Stimulated activated CD4-positive, alpha-beta T cell treated with anti-CD3 and anti-CD28 coated beads, TNF-alpha, amount 100 ng/mL, for 1 hour (primary cell): ENCODE results near the gene COQ5.
"Not testable (repeated sequence)": the region's sequence is repeated elsewhere in the genome, so short reads cannot be mapped to it uniquely, and the experiment has no call there.

Experiments used
- DNase-seq, 3 donors: peaks; one replicate each; pipeline ENCODE4 v3.0.0-alpha.2; 2020; ENCODE audit warnings: low read depth in 3 of 3, low spot score in 1 of 3

Gene COQ5

DNA sequence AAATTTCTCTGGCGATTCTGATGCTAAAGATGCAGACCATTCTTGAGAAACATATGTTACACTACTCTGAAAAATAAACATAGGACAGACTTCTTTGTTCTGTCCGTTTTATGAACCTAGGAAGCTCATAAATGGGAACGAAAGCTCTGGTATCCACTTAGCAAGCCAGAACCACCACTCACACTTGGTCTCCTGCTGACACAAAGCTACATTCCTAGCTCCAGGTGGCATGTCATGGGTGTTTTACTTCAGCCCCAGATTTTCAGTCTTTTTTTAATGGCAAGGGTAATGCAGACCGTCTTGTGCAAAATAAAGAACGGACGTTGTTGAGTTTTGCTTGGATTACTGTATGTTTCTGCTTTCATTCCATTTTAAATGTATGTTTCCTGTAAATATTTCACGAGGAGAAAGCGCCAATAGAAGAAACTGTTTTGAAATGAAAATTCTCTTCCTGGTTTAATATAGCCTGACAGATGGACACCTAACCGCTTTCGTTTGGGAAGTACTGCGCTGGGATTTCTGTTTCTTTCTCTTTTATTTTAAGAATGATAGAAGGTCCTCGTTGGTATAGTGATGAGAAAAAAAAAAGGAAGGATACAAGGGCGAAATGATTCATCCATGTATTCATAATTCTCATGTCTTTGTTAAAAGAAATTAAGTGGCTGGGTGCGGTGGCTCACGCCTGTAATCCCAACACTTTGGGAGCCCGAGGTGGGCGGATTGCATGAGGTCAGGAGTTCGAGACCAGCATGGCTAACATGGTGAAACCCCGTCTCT, 871 bp upstream of the COQ5 start:
- no peak for DNase-seq

GRCh38 chr12:120522568-120522967, 6.4 kb downstream of the COQ5 start:
- DNase-seq: no peak

GRCh38 chr12:120519324-120519723, 9.6 kb downstream of the COQ5 start:
- DNase-seq: not testable (repeated sequence)

DNA sequence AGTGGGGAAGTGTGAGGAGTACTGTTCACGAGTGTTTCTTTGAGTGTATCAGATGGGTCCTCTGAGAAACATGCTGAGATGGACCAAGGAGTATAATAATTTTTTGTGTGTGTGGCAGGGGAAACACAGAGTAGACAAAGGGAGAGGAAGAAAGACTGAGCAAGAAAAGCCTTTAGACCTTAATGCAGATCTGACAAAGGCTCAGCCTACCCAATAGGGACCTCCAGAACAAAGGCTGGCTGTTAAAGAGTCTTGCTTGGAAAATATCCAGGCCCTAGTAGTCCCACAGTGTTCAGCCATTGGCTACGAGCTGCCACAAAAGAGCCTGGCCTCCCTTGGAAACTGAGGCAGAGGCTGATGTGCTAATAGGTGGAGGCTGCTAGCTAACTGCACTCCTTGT, 13.5 kb downstream of the COQ5 start:
- no peak for DNase-seq

DNA sequence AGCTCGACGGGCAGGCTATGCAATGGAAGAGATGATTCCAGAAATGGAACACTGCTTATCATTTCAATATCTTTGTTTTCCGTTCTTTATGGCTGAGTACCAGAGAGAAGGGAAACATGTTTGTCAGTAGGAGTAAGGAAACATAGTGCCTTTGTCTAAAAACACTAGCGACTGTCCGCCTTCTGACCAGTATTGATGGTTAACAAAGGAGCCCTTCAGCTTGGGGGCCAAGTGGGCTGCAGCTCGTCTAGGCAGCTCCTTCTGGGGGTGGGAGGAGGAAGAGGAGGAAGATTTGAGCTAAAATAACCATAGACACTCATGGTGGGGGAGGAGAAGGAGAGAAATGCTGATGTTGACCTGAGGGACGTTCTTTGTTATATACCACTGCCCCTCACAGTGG, 15.0 kb downstream of the COQ5 start:
- no peak for DNase-seq

GRCh38 chr12:120508537-120508936, 20.4 kb downstream of the COQ5 start:
- no peak for DNase-seq

DNA sequence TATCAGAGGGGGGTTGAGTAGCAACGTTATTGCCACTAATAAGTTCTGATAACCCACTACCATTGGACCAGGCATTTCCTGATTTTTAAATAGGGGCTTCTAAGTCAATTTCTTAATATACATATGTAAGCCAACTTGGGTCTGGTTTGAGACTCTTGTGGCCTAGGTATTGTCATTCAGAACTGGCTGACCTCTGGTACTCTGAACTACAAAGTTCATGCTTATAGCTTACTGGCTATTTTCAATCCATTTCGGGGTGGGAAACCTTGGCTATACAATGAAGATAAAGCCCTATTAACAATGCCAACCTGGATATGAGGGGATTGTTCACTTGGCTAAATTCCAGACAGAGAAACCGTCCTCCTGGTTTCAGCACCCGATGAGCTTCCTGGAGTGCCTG, 24.4 kb downstream of the COQ5 start:
- no peak for DNase-seq

DNA sequence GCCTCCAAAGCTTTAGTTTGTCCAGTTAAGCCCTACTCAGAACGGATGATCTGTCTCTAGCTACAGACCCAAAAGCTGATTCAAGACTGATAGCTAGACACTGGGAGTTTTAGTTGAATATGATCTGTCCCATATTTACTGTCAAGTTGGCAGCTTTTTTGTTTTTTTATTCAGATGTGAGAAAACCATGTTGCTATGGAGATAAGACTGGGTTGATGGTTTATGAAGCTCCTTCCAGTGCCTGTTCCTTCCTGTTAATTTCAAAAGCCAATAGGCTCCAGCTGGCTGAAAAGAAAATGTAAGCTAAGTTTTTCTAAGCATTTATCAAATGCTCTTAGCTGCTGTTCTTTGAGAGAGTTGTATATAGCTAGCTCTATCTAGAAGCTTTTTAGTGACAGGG, 28.4 kb downstream of the COQ5 start:
- DNase-seq: no peak

- DNase-seq: no peak
These were observed 30.0 kb downstream of the COQ5 start for GRCh38 chr12:120498870-120499515.

DNA sequence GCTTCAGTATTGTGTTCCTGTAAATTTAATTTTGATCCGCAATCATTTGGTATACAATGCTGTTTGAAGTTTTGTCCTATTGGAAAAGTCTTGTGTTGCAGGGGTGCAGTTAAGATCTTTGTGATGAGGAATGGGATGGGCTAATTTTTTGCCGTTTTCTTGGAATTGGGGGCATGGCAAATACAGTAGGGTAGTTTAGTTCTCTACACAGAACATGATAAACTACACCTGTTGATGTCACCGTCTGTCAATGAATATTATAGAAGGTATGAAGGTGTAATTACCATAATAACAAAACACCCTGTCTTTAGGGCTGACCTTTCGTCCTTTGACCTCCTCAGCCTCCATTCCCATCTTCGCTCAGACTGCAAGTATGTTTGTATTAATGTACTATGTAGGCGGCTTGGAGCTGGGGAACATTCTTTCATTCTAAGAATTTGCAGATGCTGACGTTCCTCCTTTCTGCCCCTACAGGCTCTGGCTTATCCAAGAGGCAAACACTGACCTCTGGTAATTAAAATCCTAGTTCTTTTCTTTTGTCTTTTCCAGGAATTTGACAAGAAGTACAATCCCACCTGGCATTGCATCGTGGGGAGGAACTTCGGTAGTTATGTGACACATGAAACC, 31.3 kb downstream of the COQ5 start:
- DNase-seq: no peak

GRCh38 chr12:120496413-120497340, 32.3 kb downstream of the COQ5 start:
- peak in 2 of 3 donors; percentile 6 to 9 for DNase-seq

DNA sequence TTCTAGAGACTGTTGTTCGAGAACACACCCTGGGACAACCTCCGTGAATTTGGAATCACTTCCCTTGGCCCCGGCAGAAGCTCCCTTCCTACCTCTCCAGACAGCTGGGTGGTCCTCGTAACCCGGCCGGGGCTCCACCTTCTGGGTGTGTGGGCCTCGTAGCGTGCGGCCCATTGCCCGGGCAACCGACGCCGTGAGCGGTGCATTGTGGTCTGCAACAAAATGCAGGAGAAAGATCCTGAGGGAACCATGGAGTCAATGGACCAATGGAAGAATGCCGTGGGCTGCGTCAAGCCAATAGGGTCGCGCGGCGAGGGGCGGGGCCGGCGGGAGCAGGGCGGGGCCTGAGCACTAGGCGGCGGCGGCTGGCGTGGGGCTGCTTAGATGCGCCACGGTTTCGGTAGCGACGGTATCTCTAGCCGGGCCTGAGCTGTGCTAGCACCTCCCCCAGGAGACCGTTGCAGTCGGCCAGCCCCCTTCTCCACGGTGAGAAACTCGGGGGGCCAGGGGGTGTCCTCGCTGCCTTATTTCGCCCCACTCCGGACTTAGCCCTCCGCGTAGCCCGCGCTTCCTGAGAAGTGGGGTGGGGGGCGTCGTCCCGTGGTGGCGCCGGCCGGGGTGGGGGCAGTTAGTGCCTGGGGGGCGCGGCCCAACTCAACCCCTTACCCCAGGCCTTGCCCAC, 33.1 kb downstream of the COQ5 start, which contains the start of gene DYNLL1:
Gene DYNLL1 (plus strand): TSS at position 383 of the 682 bp plus-strand sequence. CDS start 309 bp downstream, outside the sequence.
- peak; percentile 89 to 98 (median 92) for DNase-seq

- no peak for DNase-seq
These were observed 33.7 kb downstream of the COQ5 start for GRCh38 chr12:120495186-120495730.

DNA sequence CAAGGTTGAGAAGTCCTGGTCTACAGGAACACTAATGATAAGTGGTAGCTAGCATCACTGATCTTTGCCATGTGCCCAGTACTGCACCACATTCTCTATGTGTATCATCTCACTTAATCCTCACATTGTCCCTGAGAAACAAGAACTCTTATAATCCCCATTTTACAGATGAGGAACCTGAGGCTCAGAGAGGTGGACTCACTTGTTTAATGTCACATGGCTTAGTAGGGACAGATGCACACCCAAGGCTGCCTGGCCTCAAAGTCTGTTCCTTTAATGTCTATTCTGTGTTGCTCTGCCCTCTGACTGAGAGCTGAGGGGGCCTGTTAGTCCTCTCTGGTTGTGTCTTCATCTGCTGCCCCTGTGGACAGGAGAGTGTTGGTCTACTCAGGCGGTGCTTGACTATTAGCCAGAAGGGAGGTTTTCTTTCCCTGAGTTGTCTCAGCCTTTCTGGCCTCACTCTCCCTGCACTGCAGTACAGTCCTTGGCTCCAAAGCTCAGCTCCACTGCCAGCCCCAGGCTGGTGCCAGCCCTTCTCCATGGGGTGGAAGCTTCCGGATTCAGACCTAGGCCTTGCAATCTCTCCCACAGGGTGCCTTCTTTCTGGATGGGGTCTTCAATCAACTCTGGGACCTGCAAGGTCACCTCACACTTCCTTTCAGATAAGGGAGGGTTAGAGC, 38.0 kb downstream of the COQ5 start:
- DNase-seq: no peak

- DNase-seq: no peak
These were observed 38.6 kb downstream of the COQ5 start for GRCh38 chr12:120490325-120490724.

DNA sequence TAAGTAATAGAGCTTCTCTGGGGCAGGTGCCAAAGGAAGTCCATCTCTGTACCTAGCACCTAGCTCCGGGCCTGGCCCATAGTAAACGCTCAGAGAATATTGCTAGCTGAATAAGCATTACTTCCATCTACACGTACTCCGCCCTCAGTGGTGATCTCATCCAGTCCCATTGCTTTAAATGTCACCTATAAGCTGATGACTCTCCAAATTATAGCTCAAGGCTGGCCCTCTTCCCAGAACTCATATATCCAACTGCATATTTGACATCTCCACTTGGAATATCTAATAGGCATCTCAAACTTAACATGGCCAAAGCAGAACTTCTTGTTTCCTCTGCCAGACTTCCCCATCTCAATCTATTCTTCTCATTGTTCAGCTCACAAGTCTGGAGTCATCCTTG, 39.9 kb downstream of the COQ5 start:
- DNase-seq: no peak

- DNase-seq: no peak
These were observed 40.8 kb downstream of the COQ5 start for GRCh38 chr12:120488057-120488640.

GRCh38 chr12:120487552-120487951, 41.4 kb downstream of the COQ5 start:
- not testable (repeated sequence) for DNase-seq
